SK-N-SH (cell line): ENCODE results near the gene RPS6KA5. TPM values are rescaled to one million over a fixed set of nuclear protein-coding genes. Genes with fewer than 3 reads are reported as not detected.
"Not testable (repeated sequence)": the region's sequence is repeated elsewhere in the genome, so short reads cannot be mapped to it uniquely, and the experiment has no call there.

Experiments used
- CTCF ChIA-PET: fragments of 300-600, 350-600 bp; formaldehyde crosslinking; extraction: SDS; loops from one replicate; lab custom pipeline; 2021; lab: Yijun Ruan, JAX
- POLR2A ChIA-PET: fragments of 350-600 bp; sonication (Branson Sonifier 250); formaldehyde crosslinking; extraction: SDS; loops from one replicate; lab custom pipeline; 2020; ENCODE audit warnings: antibody characterized with exemption, inconsistent platforms; lab: Yijun Ruan, JAX
- DNase-seq: peaks from one replicate; pipeline ENCODE4 v3.0.0; 2012
- H2AFZ ChIP-seq: fragments of 200-600 bp; sonication (generic); 2 replicates; pipeline ENCODE4 v1.8.1; 2016; ENCODE audit warnings: antibody characterized with exemption, mild to moderate bottlenecking, low read depth
- H3F3A ChIP-seq: fragments of 200-600 bp; sonication (generic); replicated peaks from 2 replicates; pipeline ENCODE3; 2016; ENCODE audit warnings: antibody characterized with exemption, mild to moderate bottlenecking; ENCODE audit not compliant: insufficient read depth
- H3K27ac ChIP-seq, 2 experiments: fragments of 200-500 bp in 1 of 2; fragments of 200-600 bp in 1 of 2; sonication (Bioruptor generic) in 1 of 2; sonication (generic), shearing (Covaris generic) in 1 of 2; 2 replicates each; pipeline versions ENCODE4 v1.5.1 to v1.6.1; 2014 to 2016; ENCODE audit warnings: low read depth in 2 of 2, inconsistent platforms in 1 of 2, low read length in 1 of 2, mild to moderate bottlenecking in 1 of 2, mixed read lengths in 1 of 2
- H3K27me3 ChIP-seq: fragments of 200-600 bp; sonication (generic), shearing (Covaris generic); 2 replicates; pipeline ENCODE4 v1.6.1; 2016; ENCODE audit warnings: mixed run types; ENCODE audit not compliant: insufficient read depth
- H3K36me3 ChIP-seq, 2 experiments: fragments of 200-500 bp in 1 of 2; fragments of 200-600 bp in 1 of 2; sonication (Bioruptor generic) in 1 of 2; sonication (generic) in 1 of 2; replicated peaks in 1 of 2; 2 replicates each; pipeline versions ENCODE3 to v1.5.1; 2014 to 2016; ENCODE audit warnings: low read length in 1 of 2, mild to moderate bottlenecking in 1 of 2; ENCODE audit not compliant: insufficient read depth in 2 of 2, control insufficient read depth in 1 of 2
- H3K4me1 ChIP-seq, 2 experiments: fragments of 200-500 bp in 1 of 2; fragments of 200-600 bp in 1 of 2; sonication (Bioruptor generic) in 1 of 2; sonication (generic), shearing (Covaris generic) in 1 of 2; 2 replicates each; pipeline versions ENCODE4 v1.5.1 to v1.6.1; 2014 to 2016; ENCODE audit warnings: low read depth in 1 of 2, low read length in 1 of 2, mixed run types in 1 of 2; ENCODE audit not compliant: insufficient read depth in 2 of 2, control insufficient read depth in 1 of 2
- H3K4me2 ChIP-seq: fragments of 200-600 bp; sonication (generic), shearing (Covaris generic); 2 replicates; pipeline ENCODE4 v1.6.1; 2017; ENCODE audit warnings: mixed run types
- H3K4me3 ChIP-seq, 2 experiments: fragments of 200-500 bp in 1 of 2; fragments of 200-600 bp in 1 of 2; sonication (Bioruptor generic) in 1 of 2; sonication (generic), shearing (Covaris generic) in 1 of 2; 2 replicates each; pipeline versions ENCODE4 v1.5.1 to v1.8.1; 2014 to 2016; ENCODE audit warnings: low read depth in 2 of 2, inconsistent platforms in 1 of 2, low read length in 1 of 2, mild to moderate bottlenecking in 1 of 2, mixed read lengths in 1 of 2, moderate library complexity in 1 of 2
- H3K79me2 ChIP-seq: fragments of 200-600 bp; sonication (generic); 2 replicates; pipeline ENCODE4 v1.8.1; 2017; ENCODE audit warnings: mild to moderate bottlenecking; ENCODE audit not compliant: insufficient read depth
- H3K9ac ChIP-seq: fragments of 200-600 bp; sonication (generic); 2 replicates; pipeline ENCODE4 v1.6.1; 2017; ENCODE audit warnings: mixed run types
- H3K9me2 ChIP-seq: fragments of 200-600 bp; sonication (generic); 2 replicates; pipeline ENCODE4 v1.6.1; 2017; ENCODE audit warnings: mixed run types
- H3K9me3 ChIP-seq: fragments of 200-600 bp; sonication (generic); 2 replicates; pipeline ENCODE4 v1.6.1; 2017; ENCODE audit warnings: mixed run types, mild to moderate bottlenecking, moderate library complexity
- H4K20me1 ChIP-seq: fragments of 200-600 bp; sonication (generic); 2 replicates; pipeline ENCODE4 v1.6.1; 2017; ENCODE audit warnings: mild to moderate bottlenecking, mixed run types; ENCODE audit not compliant: insufficient read depth
- CHD2 ChIP-seq: fragments of 150-350 bp; IDR thresholded peaks from 2 replicates; pipeline ENCODE4 v1.6.1; 2018; ENCODE audit warnings: low read length; ENCODE audit not compliant: partially characterized antibody
- CTCF ChIP-seq: fragments of 200-600 bp; sonication (generic); IDR thresholded peaks from 2 replicates; pipeline ENCODE4 v1.6.1; 2017; ENCODE audit warnings: antibody characterized with exemption, mild to moderate bottlenecking, moderate library complexity
- ELF1 ChIP-seq: IDR thresholded peaks from 2 replicates; pipeline ENCODE4 v1.4.0; 2012
- MAX ChIP-seq: IDR thresholded peaks from 2 replicates; pipeline ENCODE4 v1.4.0; 2012; ENCODE audit warnings: low read depth
- MEF2A ChIP-seq: IDR thresholded peaks from 2 replicates; pipeline ENCODE4 v1.4.0; 2012; ENCODE audit warnings: low read depth, borderline replicate concordance
- MXI1 ChIP-seq: IDR thresholded peaks from 2 replicates; pipeline ENCODE4 v1.6.1; 2012; ENCODE audit warnings: mild to moderate bottlenecking, low read depth, low read length, improper control_type of control experiment
- POLR2AphosphoS5 ChIP-seq: IDR thresholded peaks from 2 replicates; pipeline ENCODE4 v1.6.1; 2012; ENCODE audit warnings: low read depth, low read length
- RCOR1 ChIP-seq: fragments of 150-350 bp; IDR thresholded peaks from 2 replicates; pipeline ENCODE4 v1.6.1; 2017; ENCODE audit warnings: antibody characterized with exemption, low read length
- RFX5 ChIP-seq: IDR thresholded peaks from 2 replicates; pipeline ENCODE4 v1.6.1; 2012; ENCODE audit warnings: mild to moderate bottlenecking, improper control_type of control experiment, low read length
- RXRA ChIP-seq: IDR thresholded peaks from 2 replicates; pipeline ENCODE4 v1.4.0; 2012; ENCODE audit warnings: low read depth, mild to moderate bottlenecking, borderline replicate concordance
- SIN3A ChIP-seq: IDR thresholded peaks from 2 replicates; pipeline ENCODE4 v1.6.1; 2012; ENCODE audit warnings: low read depth, mild to moderate bottlenecking, low read length, moderate library complexity, borderline replicate concordance
- SMC3 ChIP-seq: IDR thresholded peaks from 2 replicates; pipeline ENCODE4 v1.6.1; 2012; ENCODE audit warnings: low read depth, low read length, improper control_type of control experiment
- TCF12 ChIP-seq: IDR thresholded peaks from 2 replicates; pipeline ENCODE4 v1.4.0; 2012
- USF1 ChIP-seq: IDR thresholded peaks from 2 replicates; pipeline ENCODE4 v1.4.0; 2012; ENCODE audit warnings: low read depth, borderline replicate concordance
- ZBTB33 ChIP-seq: IDR thresholded peaks from 2 replicates; pipeline ENCODE4 v1.4.0; 2012; ENCODE audit warnings: low read depth, borderline replicate concordance
- WGBS: methylation state at CpG from one replicate; pipeline ENCODE4 v1.1.6; 2017; ENCODE audit warnings: low lambda C conversion rate; 5-methylcytosine and 5-hydroxymethylcytosine counted together
- polyA plus RNA-seq, 3 experiments: library from polyadenylated mRNA; depleted of rRNA; stranded (reverse); fragments of >200 nt; gene quantifications; 2 replicates each; pipeline ENCODE4 v1.2.3, GENCODE V29; 2012

RPS6KA5 gene
- polyA plus RNA-seq, 1 of the 3 experiments (the other 2 are of a cell fraction), result 0.67 TPM

- H3K4me1 ChIP-seq, result peaks cover 0 to 9% of the 10 kb centered on the region in 2 experiments; a peak in 1 of 4 replicates
- ChIA-PET POLR2A (no interaction called here), CTCF (no interaction called here)
- H3K4me3 ChIP-seq, result peak overlapping the region; percentile 39 to 59; a peak in 3 of 4 replicates
- DNase-seq, result no peak
- H2AFZ ChIP-seq, result peak overlapping the region; percentile 96
- H4K20me1 ChIP-seq, result no peaks in the 10 kb centered on the region
- H3K36me3 ChIP-seq, result no peaks in the 10 kb centered on the region
- no peaks in the 10 kb centered on the region for H3K79me2 ChIP-seq
- WGBS, result 93% methylated on average over 17 of the region's 17 CpGs
- H3K9me3 ChIP-seq, result no peaks in the 10 kb centered on the region
- no peaks in the 10 kb centered on the region for H3K9me2 ChIP-seq
- H3K4me2 ChIP-seq, result peak overlapping the region; percentile 84
- H3K27me3 ChIP-seq, result no peaks in the 10 kb centered on the region
- no peaks in the 10 kb centered on the region for H3F3A ChIP-seq
- H3K27ac ChIP-seq, result peak overlapping the region in 1 of 2 experiments; percentile 54; a peak in 1 of 4 replicates
- H3K9ac ChIP-seq, result 0 out of 2 replicates have a peak overlapping the region, but pooled peaks have one; percentile 25
- no peak for TF ChIP-seq USF1
- no peak for TF ChIP-seq MAX
- no peak for TF ChIP-seq RXRA
- no peak for TF ChIP-seq SIN3A
- TF ChIP-seq ZBTB33, result no peak
- no peak for TF ChIP-seq CTCF
- no peak for TF ChIP-seq SMC3
- no peak for TF ChIP-seq CHD2
Measured at GRCh38 chr14:90828642-90829487, 231.6 kb downstream of the RPS6KA5 start.

GRCh38 chr14:90827919-90828610 is 232.4 kb downstream of the RPS6KA5 start:
- TF ChIP-seq MAX (peak; percentile 89), MXI1 (peak; percentile 83), CHD2 (no peak), SIN3A (no peak), MEF2A (no peak), RCOR1 (no peak), ELF1 (no peak), POLR2AphosphoS5 (peak; percentile 46; the same call in 1 of the 2 replicates), TCF12 (no peak), RFX5 (peak; percentile 63; the same call in 1 of the 2 replicates)
- TF ChIP-seq, all 33 proteins: peak for 4
- peak; percentile 98 for DNase-seq
- no peaks in the 10 kb centered on the region for H4K20me1 ChIP-seq
- H3K9me2 ChIP-seq, result no peaks in the 10 kb centered on the region
- no peaks in the 10 kb centered on the region for H3K79me2 ChIP-seq
- no peaks in the 10 kb centered on the region for H3K9me3 ChIP-seq
- 0 out of 2 replicates have a peak overlapping the region, but pooled peaks have one; percentile 25 for H3K9ac ChIP-seq
- peak overlapping the region; percentile 84 for H3K4me2 ChIP-seq
- H3K27me3 ChIP-seq, result no peaks in the 10 kb centered on the region
- H3K27ac ChIP-seq, result peak overlapping the region in 1 of 2 experiments; percentile 54; a peak in 2 of 4 replicates
- H2AFZ ChIP-seq, result peak overlapping the region; percentile 96
- ChIA-PET POLR2A (no interaction called here), CTCF (no interaction called here)
- peak overlapping the region; percentile 39 to 59 for H3K4me3 ChIP-seq
- no peaks in the 10 kb centered on the region for H3K36me3 ChIP-seq
- H3K4me1 ChIP-seq, result peaks cover 0 to 9% of the 10 kb centered on the region in 2 experiments; a peak in 1 of 4 replicates
- H3F3A ChIP-seq, result no peaks in the 10 kb centered on the region
- WGBS, result 22% methylated on average over 18 of the region's 42 CpGs

GRCh38 chr14:90823542-90823941 is 236.9 kb downstream of the RPS6KA5 start:
- H3K4me2 ChIP-seq, H3K27ac ChIP-seq, H3K36me3 ChIP-seq, H3K9me3 ChIP-seq, H3K9ac ChIP-seq, H3F3A ChIP-seq, H2AFZ ChIP-seq, H3K79me2 ChIP-seq, DNase-seq, H3K27me3 ChIP-seq, H4K20me1 ChIP-seq, H3K4me1 ChIP-seq, H3K9me2 ChIP-seq, H3K4me3 ChIP-seq, POLR2A ChIA-PET: not testable (repeated sequence)
- 31% methylated on average over 4 of the region's 4 CpGs for WGBS
- CTCF ChIA-PET, result interaction anchor here (1.1 kb wide), 2 partner anchors 65 to 350 kb away, joined by 3 read pairs; no protein-coding TSS in a partner anchor
